Gastrocnemius medialis (tissue), 4 donors: ENCODE data around the gene CDKN2AIPNL.

Experiments used
- POLR2A ChIP-seq, 2 donors: fragments of 450-650 bp; IDR thresholded peaks; one replicate each; pipeline ENCODE4 v1.6.1; 2017; ENCODE audit warnings: antibody characterized with exemption in 2 of 2, mild to moderate bottlenecking in 2 of 2, moderate library complexity in 2 of 2
- TF ChIP-seq, protein P1 (sequence below), 5 experiments: fragments of 450-650 bp in 3 of 5; fragments of 200-600 bp in 2 of 5; sonication (generic) in 2 of 5; IDR thresholded peaks in 4 of 5; conservative IDR thresholded peaks in 1 of 5; 1 replicate in 4 of 5; 2 replicates in 1 of 5; pipeline ENCODE4 v1.5.1; 2016 to 2019; ENCODE audit warnings: antibody characterized with exemption in 5 of 5, mild to moderate bottlenecking in 3 of 5, moderate library complexity in 3 of 5

DNA sequence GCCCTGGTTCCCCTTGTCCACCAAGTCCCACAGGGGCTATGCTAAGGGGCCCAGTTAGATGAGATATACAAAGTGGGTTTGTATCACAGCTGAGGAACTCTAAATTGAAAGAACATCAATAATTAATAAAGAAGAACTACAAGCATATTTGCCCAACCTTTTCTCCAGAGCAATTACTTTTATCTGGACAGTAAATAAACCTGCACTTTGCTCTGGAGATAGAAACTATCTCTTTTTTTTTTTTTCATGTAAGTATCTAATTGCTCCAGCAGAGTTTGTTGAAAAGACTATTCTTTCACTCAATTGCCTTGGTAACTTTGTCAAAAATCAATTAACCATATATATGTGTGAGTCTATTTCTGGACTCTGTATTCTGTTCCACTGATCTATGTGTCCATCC, 6.0 kb upstream of the CDKN2AIPNL start:
- TF ChIP-seq, protein P1, sequence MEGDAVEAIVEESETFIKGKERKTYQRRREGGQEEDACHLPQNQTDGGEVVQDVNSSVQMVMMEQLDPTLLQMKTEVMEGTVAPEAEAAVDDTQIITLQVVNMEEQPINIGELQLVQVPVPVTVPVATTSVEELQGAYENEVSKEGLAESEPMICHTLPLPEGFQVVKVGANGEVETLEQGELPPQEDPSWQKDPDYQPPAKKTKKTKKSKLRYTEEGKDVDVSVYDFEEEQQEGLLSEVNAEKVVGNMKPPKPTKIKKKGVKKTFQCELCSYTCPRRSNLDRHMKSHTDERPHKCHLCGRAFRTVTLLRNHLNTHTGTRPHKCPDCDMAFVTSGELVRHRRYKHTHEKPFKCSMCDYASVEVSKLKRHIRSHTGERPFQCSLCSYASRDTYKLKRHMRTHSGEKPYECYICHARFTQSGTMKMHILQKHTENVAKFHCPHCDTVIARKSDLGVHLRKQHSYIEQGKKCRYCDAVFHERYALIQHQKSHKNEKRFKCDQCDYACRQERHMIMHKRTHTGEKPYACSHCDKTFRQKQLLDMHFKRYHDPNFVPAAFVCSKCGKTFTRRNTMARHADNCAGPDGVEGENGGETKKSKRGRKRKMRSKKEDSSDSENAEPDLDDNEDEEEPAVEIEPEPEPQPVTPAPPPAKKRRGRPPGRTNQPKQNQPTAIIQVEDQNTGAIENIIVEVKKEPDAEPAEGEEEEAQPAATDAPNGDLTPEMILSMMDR (IDR thresholded peaks at IDR 0.05 in 4 of 5, conservative IDR thresholded peaks at IDR 0.05 in 1 of 5): no peak
- TF ChIP-seq POLR2A (IDR thresholded peaks at IDR 0.05): no peak
